ENCODE measurements around the gene PAPPA2.

PAPPA2 gene

GRCh38 chr1:176494436-176494835 lies 31.5 kb downstream of the PAPPA2 start:
- DNase-seq (ENCODE audit: low read depth): no peak

- no peak for DNase-seq (ENCODE audit: low read depth)
These were observed 36.7 kb downstream of the PAPPA2 start for GRCh38 chr1:176499671-176500070.

- no peak for DNase-seq (ENCODE audit: low read depth)
These were observed 38.6 kb downstream of the PAPPA2 start for GRCh38 chr1:176501599-176501998.

- no peak for DNase-seq (ENCODE audit: low read depth)
These were observed 42.0 kb downstream of the PAPPA2 start for GRCh38 chr1:176504848-176505553.

GRCh38 chr1:176512966-176513365 lies 50.0 kb downstream of the PAPPA2 start:
- DNase-seq (ENCODE audit: low read depth): no peak

- no peak for DNase-seq (ENCODE audit: low read depth)
These were observed 52.3 kb downstream of the PAPPA2 start for GRCh38 chr1:176515310-176515709.

- DNase-seq (ENCODE audit: low read depth): no peak
These were observed 54.5 kb downstream of the PAPPA2 start for GRCh38 chr1:176517484-176517883.

GRCh38 chr1:176521211-176521610 lies 58.2 kb downstream of the PAPPA2 start:
- no peak for DNase-seq (ENCODE audit: low read depth)

GRCh38 chr1:176522310-176522845 lies 59.4 kb downstream of the PAPPA2 start:
- no peak for DNase-seq (ENCODE audit: low read depth)

GRCh38 chr1:176529395-176530090 lies 66.6 kb downstream of the PAPPA2 start:
- no peak for DNase-seq (ENCODE audit: low read depth)

- DNase-seq (ENCODE audit: low read depth): no peak
These were observed 68.1 kb downstream of the PAPPA2 start for GRCh38 chr1:176531036-176531435.

GRCh38 chr1:176531921-176532897 lies 69.2 kb downstream of the PAPPA2 start:
- no peak for DNase-seq (ENCODE audit: low read depth)

- DNase-seq (ENCODE audit: low read depth): no peak
These were observed 70.0 kb downstream of the PAPPA2 start for GRCh38 chr1:176533020-176533419.

GRCh38 chr1:176536588-176536987 lies 73.6 kb downstream of the PAPPA2 start:
- no peak for DNase-seq (ENCODE audit: low read depth)

- DNase-seq (ENCODE audit: low read depth): no peak
These were observed 76.0 kb downstream of the PAPPA2 start for GRCh38 chr1:176539018-176539417.

GRCh38 chr1:176540428-176540827 lies 77.5 kb downstream of the PAPPA2 start:
- DNase-seq (ENCODE audit: low read depth): no peak

GRCh38 chr1:176541663-176542062 lies 78.7 kb downstream of the PAPPA2 start:
- DNase-seq (ENCODE audit: low read depth): no peak

GRCh38 chr1:176542352-176542751 lies 79.4 kb downstream of the PAPPA2 start:
- no peak for DNase-seq (ENCODE audit: low read depth)

- DNase-seq (ENCODE audit: low read depth): no peak
These were observed 80.6 kb downstream of the PAPPA2 start for GRCh38 chr1:176543360-176544129.

GRCh38 chr1:176545034-176545639 lies 82.2 kb downstream of the PAPPA2 start:
- DNase-seq (ENCODE audit: low read depth): no peak

- no peak for DNase-seq (ENCODE audit: low read depth)
These were observed 83.8 kb downstream of the PAPPA2 start for GRCh38 chr1:176546825-176547224.

All from stimulated activated CD8-positive, alpha-beta memory T cell treated with anti-CD3 and anti-CD28 coated beads, Interleukin-15, amount 100 ng/mL, for 1 hour (primary cell).